Measurements from ENCODE around the gene FHIT.

DNA sequence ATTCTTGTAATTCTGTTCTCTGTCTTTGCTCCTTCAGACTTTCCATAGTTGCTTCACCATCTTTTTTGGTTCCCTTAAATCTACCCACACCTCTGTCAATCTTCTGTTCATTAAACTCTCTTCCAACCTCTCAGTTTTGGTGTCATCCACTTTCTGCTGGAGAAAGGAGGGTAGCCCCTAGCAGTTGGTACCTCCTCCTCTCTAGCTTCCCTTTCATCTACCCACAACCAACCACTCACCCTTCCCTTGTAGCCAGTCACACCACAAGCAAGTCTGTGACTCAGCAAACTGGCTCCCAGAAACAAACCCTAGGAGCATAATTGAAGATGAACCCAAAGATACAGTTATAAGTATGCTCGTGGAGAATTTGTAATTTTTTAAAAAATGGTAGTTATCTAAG, 318.6 kb downstream of the FHIT start:
- TF ChIP-seq POLR2A (IDR thresholded peaks at IDR 0.05; ENCODE audit: low read length), result no peak
- no peak for TF ChIP-seq GATA1 (IDR thresholded peaks at IDR 0.05; ENCODE audit: low read depth, low read length)

All from erythroblast (primary cell).